Stimulated activated CD4-positive, alpha-beta T cell treated with anti-CD3 and anti-CD28 coated beads, TNF-alpha, amount 100 ng/mL, for 48 hours (primary cell): ENCODE measurements around the gene PLPP2.

Experiments
- DNase-seq, 3 donors: peaks; one replicate each; pipeline ENCODE4 v3.0.0-alpha.2; 2020; ENCODE audit warnings: low read depth in 3 of 3

PLPP2 gene

DNA sequence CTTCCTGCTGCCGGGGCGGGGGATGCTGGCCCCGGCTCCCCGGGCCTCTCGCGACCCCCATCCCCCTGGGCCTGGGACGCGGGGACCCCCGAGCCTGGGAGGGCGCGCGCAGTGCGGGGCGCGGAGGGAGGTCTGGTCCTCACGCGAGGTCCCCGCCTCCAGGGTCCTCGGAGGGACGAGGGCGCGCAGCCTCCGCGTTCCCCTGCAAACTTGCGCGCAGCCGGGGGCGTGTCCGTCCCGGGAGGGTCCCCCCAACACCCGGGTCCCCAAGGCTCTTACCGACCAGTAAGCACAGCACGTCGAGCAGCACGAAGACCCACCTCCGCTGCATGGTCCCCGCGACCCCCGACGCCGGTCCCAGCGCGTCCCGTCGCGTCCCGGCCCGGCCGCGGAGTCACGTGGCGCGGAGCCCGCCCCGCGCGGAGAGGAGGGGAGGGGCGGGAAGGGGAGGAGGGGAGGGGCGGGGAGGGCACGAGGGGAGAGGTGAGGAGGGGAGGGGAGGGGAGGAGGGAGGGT is at the start of gene PLPP2:
TSS of gene PLPP2 (minus strand) at position 398 of the 516 bp plus-strand sequence. CDS start at position 331, 67 bp downstream.
- DNase-seq = no peak

DNA sequence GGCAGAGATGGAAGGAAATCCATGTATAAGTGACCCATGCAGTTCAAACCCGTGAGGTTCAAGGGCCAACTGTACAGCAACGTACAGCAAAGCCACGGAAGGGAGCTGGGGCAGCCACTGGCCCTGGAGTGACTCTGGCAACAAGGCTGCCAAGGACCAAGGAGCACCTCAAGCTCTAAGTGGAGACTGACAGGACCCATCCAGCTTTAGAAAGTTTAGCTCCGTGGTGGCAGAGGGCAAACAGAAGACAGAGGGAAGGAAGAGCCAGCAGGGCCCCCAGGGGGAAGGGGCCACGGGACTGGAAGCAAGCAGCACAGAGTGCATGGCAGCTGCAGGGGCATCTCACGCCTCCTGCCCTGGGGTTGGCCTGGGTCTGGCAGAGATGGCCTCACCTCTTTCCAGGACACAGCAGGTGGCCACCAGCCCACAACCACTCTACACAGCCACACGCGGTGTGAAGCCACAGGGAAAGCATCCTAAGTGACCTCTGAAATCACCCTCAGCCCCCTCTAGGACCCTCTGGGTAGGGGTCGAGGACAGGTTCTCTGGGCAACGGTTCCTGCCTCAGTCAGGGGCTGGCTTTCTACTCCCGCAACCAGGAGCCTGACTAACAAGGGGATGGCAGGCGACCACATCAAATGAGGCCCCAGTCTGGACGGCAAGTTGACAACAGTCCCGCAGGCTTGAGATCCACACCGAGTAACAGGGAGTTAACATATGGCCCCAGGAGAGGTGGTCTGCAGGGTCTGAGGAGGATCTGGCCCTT is 49.6 kb upstream of the PLPP2 start:
- DNase-seq = no peak

DNA sequence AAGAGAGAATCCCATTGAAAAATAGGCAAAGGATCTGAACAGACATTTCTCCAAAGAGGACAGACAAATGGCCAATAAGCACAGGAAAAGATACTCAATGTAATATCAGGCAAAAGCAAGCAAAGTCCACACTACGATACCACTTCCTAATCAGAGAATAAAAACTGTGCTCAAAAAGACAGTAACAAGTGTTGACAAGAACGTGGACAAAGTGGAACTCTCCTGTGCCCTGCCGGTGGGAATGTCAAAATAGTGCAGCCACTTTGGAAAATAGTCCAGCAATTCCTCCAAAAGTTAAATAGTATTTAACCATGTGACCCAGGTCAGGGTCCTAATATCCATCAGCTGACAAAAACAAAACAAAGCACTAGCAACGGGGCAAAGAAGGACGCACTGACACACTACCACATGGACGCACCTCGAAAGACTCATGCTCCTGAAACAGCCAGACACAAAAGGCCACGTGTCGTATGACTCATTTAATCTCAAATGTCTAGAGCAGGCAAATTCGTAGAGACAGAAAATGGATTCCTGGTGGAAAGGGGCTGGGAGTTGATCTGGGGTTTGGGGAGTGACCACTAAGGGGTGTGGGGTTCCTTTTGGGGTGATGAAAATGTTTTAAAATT is 48.2 kb upstream of the PLPP2 start:
- DNase-seq = no peak

DNA sequence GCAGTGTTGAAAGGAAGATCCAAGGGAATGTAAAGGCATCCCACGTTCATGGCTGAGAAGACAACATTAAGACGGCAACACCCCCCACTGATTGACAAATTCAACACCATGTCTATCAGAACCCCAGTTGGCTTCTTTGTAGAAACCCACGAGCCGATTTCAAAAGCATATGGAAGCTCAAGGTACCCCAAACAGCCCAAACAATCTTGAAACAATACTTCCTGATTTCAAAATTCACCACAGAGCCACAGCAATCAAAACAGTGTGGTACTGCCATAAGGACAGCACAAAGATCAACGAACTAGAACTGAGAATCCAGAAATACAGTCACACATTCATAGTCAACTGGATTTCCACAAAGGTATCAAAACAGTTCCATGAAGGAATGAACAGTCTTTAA is 47.2 kb upstream of the PLPP2 start:
- DNase-seq = no peak

DNA sequence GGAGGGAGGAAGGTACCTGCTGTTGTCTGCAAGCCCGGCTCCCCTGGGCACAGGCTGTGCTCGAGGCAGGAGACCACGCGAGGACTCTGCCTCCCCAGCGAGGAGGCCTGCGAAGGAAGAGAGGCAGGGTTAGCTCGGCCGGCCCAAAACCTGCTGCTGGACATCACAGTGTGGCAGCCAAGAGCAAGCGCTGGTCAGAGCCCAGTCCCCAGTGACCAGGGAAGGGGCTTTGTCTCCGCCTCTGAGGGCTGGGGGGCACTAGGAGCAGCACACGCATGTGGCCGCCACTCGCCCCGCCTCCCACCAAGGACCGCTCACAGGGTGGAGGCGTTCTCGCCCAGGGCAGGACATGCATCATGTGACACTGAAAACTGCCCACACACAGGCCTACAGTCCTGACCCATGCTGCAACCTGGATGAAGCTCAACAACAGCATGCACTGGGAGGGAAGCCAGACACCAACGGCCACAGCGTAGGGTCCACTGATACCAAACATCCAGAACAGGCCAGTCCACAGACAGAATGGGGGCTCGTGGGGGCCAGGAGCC is 44.9 kb upstream of the PLPP2 start:
- DNase-seq = no peak

DNA sequence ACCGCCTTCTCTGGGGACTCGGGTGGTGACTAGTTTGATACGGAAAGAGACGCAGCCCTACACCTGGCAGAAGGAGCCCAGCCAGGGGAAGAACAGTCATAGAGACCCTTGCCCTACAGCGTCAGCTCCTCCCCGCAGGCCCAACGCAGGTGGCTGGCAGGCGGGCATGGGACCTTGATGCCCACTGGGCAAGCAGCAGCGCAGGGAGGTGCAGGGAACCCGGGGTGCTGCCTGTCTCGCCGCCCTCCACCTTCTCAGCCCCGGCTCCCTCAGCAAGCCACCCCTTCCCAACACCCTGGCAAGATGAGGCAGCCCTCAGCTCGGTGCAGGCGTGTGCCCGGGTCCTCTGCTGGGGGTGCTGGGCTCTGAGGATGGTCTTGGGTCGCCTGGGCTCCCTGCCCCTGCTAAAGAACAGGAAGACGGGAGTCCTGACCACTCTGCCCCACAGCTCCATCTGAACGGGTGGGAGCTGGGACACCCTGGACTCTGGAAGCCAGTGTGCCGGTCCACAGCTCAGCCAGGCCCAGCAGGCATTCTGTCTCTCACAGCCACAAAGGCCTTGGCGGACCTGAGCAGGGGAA is 44.4 kb upstream of the PLPP2 start:
- no peak for DNase-seq

DNA sequence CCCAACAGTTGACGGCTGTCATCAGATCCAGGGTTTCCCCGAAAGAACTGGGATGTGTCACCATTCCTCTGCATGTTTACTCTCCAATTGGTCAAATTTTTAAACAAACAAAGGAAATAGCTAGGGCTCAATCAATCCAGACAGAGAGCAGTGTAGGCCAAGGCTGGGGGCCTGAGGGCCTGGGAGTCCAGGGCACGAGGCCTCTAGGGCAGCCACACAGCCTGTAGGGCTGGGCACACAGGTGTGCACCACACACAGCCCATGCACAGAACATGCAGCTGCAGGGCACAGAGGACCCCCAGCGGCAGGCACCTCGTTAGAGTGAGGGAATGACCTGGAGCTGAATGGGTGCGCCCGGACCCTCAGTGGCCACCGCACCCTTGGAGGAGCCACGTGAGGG is 43.9 kb upstream of the PLPP2 start:
- DNase-seq = no peak

DNA sequence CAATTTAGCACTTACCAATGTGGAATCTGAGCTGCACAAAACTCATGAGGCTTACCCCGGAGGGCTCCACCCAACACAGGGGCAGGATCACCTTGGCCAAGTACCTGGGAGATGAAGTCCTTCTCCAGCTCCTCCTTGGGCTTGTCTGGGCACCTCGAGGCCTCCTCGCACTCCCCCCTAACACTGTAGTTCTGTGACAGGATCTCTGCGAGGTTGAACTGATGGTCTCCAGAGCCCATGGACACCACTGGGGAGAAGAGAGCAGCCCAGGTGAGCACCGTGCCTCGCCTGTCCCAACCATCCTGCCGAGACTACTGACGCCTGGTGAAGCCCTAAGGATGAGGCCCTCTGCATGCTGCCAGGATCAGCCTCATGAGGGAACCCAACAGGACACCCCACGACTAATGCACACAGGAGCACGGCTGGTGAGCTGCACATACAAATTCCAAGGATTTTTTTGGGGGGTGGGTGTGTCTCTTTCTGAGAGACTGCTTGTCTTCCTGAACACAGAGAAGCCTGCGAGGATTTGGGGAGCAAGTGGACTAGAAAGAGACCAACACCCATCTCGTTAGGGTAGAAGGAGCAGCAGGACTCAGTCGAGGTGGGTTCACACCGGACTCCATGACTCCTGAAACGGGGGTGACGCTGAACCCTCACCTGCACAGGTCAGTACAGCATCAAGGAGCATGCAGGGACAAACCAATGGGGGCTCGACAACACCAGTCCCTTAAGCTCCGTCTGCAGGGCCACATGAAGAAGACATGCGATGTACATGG is 43.3 kb upstream of the PLPP2 start:
- DNase-seq = no peak

DNA sequence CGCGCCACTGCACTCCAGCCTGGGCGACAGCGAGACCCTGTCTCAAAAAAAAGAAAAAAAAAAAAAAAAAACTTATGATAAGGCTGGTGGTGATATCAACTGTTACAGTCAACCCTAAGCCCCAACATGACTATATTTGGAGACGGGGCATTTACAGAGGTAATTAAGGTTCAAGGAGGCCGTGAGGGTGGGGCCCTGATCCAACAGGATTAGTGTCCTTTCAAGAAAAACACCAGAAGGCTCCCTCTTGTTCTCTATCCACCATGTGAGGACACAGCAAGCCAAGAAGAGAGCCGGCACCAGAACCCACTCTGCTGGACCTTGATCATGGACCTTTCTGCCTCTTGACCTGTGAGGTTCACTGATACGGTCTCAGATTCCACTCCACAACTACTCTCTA is 39.3 kb upstream of the PLPP2 start:
- DNase-seq = no peak

DNA sequence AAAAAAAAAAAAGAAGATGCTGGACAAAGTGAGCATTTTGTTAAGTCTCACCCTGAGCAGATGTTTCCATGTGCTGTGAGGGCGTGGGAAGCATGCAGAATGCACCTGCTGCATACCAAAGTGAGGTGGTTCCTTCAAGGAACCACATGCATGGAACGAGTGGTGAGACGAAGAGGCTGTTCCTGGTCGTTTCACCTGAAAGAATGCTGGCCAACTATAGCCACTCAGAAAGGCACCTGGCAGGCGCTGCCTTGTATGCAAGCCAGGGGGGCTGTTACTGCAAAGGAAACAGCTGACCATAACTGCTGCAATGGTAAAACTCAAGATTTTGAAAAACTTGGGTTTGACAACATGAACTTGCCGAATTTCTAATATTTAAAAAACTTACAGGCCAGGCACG is 38.7 kb upstream of the PLPP2 start:
- no peak for DNase-seq

DNA sequence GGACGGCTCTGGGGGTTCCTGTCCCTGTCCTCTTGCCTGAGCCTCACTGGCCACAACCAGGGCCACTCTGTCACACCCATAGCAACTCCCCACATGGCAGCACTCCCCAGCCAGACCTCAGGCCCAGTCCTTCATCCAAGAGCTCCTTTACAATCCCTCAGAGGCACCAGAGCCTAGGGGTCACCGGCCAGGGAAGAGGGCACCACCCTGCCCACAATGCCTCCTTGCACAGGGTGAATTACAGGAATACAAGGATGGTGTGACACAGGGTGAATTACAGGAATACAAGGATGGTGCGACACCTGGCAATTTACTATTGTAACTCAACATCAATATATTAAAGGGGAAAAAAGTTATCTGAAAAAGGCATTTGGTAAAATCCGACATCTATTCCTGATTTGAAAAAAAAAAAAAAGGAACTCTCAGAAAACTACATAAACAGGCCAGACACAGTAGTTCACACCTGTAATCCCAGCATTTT is 36.9 kb upstream of the PLPP2 start:
- no peak for DNase-seq

DNA sequence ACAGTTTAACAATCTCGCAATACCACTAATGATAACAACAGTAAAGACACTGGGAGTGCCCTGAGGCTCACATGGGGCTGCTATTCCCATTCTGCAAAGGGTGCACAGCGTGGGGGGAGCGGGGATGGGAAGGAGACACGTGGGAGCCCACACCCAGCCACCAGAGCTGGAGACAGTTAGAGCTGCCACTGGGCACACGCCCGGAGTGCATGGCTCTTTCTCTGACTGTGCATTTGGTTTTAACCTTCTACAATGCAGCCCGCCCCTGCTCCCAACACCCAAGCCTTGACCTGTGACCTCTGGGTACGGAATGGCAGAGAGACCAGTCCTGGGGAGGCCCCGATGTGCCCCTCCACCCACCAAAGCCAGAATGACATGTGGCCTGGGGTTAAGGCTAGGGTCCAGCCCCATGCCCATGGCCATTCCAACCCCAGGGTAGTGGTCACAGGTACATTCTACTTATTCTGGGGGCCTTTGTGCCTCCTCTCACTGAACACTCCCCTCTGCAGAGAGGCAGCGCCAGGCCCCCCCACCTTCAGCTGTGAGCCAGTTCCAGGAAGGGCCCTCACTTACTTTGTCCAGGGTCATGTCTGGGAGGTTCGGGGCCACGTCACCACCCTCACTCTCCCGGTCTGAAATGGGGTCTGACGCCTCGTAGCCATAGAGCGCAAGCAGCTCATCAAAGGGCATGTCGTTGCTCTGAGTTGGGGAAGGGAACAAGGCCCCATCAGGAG is 36.3 kb upstream of the PLPP2 start:
- DNase-seq = no peak

DNA sequence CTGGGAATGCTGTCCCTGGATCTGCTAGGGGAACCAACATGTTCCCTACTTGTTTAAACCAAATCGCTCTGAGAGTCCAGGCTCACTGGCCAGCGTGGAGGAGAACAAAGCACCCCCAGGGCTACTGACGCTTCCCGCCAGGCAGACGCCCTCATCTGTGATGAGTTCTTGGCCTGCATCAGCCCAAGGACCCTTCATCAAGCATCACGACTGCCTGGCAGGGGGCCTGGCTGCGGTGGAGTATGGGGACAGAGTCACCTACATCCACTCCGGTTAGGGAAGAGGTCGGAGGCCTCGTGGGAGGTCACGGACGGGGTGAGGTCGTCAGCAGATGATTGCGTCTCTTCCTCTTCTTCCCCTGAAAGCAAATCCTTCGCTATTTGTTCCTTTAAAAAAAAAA is 35.7 kb upstream of the PLPP2 start:
- no peak for DNase-seq

DNA sequence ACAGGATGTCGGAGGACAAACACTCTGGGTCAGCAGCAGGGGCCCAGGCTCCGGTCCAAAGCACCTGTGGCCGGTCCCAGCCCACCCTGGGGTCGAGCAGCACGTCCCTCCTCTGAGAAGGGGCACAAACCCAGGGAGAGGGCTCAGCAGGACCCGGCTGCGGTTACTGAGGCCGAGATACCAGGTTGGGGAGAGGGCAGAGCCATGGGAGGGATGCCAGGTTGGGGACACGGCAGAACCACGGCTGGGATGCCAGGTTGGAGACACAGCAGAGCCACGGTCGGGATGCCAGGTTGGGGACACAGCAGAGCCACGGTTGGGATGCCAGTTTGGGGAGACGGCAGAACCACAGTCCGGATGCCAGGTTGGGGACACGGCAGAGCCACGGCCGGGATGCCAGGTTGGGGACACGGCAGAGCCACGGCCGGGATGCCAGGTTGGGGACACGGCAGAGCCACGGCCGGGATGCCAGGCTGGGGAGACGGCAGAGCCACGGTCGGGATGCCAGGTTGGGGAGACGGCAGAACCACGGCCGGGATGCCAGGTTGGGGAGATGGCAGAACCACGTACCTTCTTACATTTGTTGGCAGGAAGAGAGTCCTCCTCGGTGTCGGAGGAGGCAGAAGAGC is 34.8 kb upstream of the PLPP2 start:
- no peak for DNase-seq

DNA sequence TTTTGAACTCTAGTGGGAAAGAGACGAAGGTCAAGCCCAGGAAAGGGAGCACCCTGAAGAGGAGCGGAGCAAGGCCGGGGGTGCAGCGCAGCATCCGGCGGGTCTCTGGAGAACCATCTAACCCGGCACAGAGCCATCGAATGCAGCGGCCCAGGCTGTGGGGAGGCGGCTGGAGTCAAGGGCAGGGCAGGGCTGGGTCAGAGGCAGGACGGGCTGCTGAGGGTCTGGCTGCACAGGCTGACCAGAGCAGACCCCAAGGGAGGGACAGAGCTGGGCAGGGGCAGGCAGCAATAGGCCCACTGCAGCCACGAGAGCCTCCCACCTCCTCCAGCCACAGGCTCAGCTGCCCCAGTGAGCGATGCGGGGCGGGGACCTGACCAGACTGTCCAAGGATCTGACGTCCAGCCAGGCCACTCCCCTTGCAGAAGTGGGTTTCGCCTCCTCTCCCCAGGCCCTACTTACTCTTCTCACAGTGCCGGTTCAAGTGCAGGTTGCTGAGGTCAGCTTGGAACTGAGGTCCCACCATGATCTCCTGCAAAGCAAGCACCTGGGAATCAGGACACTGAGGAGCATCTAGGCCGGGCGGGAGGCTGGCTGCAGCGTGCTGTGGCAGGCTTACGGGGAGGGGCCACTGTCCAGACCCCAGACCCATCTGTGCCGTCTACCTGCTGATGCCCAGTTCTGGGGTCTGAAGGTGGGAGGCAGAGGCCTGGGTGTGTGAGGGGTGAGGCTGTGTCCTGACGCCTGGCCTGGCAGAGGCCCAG is 34.2 kb upstream of the PLPP2 start:
- no peak for DNase-seq

DNA sequence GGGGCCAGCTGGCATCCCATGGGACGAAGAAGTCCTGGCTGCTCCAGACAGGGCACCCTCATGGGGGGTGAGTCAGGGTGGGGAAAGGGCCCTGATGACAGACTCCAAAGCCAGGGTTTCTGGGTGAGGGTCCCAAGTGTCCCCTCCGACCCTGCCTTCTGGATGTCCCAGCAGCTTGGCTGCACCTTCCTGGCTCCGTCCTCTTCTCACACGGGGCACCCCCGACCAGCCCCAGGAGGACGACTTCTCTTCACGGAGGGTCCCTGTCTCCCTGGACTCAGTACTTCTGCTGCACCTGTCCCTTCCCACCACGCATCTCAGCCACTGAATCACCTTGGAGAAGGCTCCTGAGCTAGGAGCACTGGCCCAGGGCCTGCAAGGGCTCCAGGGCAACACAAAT is 33.5 kb upstream of the PLPP2 start:
- DNase-seq = no peak

DNA sequence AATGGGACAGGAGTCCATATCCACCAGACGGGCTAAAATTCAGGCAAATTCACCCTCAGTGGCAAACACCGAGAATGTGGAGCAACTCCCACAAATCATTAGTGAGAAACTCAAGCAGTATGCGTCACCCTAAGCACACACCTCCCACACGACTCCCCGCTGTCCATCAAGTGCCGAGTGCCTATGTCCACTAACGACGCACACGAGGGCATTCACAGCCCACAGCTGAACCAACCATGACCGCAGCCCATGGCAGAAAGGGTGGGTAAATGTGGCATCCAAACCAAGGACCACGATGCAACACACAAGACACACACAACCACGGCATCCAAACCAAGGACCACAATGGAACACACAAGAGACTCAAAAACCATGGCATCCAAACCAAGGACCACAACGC is 31.4 kb upstream of the PLPP2 start:
- no peak for DNase-seq

DNA sequence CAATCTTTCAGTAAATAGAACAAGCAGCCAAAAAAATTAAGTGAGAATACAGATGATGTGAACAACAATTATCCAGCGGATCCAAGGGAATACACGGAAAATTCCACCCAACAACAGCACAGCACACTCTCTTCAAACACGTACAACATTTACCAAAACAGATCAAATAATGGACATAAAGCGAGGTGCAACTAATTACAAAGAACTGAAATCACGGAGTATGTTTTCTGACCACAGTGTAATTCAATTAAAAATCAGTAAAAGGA is 27.2 kb upstream of the PLPP2 start:
- no peak for DNase-seq

DNA sequence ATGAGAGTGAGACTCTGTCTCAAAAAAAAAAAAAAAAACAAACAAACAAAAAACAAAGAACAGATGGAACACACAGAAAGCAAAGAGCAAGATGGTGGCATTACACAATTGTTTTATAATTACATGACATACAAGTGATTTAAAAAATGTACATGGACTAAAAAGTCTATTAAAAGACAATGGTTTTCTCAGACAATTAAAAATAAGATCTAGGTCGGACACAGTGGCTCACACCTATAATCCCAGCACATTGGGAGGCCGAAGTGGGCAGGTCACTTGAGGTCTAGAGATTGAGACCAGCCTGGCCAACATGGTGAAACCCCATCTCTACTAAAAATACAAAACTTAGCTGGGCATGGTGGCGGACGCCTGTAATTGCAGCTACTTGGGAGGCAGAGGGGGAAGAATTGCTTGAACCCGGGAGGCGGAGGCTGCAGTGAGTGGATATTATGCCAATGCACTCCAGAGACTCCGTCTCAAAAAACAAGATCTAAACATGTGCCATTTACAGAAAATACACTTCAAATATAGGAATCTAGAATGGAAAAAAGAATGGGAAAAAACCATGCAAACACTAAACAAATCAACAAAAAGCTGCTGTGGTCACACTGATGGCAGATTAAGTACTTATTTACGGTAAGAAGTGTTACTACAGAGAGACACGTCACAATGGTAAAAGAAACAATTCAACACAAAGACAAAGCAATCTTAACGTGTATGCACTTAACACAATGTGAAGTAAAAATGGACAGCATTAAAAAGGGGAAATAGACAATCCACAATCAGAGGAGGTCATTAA is 26.7 kb upstream of the PLPP2 start:
- DNase-seq = no peak
